Measurements from ENCODE around the gene ACTL8.

Gene ACTL8

GRCh38 chr1:17789926-17790325 lies 34.8 kb downstream of the ACTL8 start:
- no peaks in the 10 kb centered on the region for H3K4me1 ChIP-seq (ENCODE audit: low read length)
- H3K79me2 ChIP-seq (ENCODE audit: low read length): no peaks in the 10 kb centered on the region
- no peaks in the 10 kb centered on the region for H3K36me3 ChIP-seq (replicated peaks; ENCODE audit: low read depth, low read length)
- no peaks in the 10 kb centered on the region for H4K20me1 ChIP-seq (ENCODE audit: insufficient read depth, low read length)
- H3K4me2 ChIP-seq (ENCODE audit: low read length): no peak overlapping the region
- no peak overlapping the region for H3K27ac ChIP-seq (ENCODE audit: low read length)
- no peak overlapping the region for H3K9ac ChIP-seq (ENCODE audit: low read length)
- H2AFZ ChIP-seq (ENCODE audit: low read depth, low read length): no peak overlapping the region
- 0 out of 2 replicates have a peak, but pooled peaks cover 2% of the 10 kb centered on the region for H3K27me3 ChIP-seq (ENCODE audit: low read depth, low read length)
- TF ChIP-seq CTCF (IDR thresholded peaks at IDR 0.05; ENCODE audit: low read depth, low read length): no peak
- no peak for TF ChIP-seq EZH2phosphoT487 (IDR thresholded peaks at IDR 0.05; ENCODE audit: low read depth)
- H3K4me3 ChIP-seq (ENCODE audit: low read length): no peak overlapping the region
- no peaks in the 10 kb centered on the region for H3K9me3 ChIP-seq (ENCODE audit: insufficient read depth, low read length)

- no peak overlapping the region for H3K4me2 ChIP-seq (ENCODE audit: low read length)
- H3K4me1 ChIP-seq (ENCODE audit: low read length): no peaks in the 10 kb centered on the region
- TF ChIP-seq EZH2phosphoT487 (IDR thresholded peaks at IDR 0.05; ENCODE audit: low read depth) (no peak), CTCF (IDR thresholded peaks at IDR 0.05; ENCODE audit: low read depth, low read length) (no peak)
- no peak overlapping the region for H3K4me3 ChIP-seq (ENCODE audit: low read length)
- H4K20me1 ChIP-seq (ENCODE audit: insufficient read depth, low read length): no peaks in the 10 kb centered on the region
- H3K27ac ChIP-seq (ENCODE audit: low read length): no peak overlapping the region
- H2AFZ ChIP-seq (ENCODE audit: low read depth, low read length): no peak overlapping the region
- no peaks in the 10 kb centered on the region for H3K79me2 ChIP-seq (ENCODE audit: low read length)
- no peaks in the 10 kb centered on the region for H3K27me3 ChIP-seq (ENCODE audit: low read depth, low read length)
- no peak overlapping the region for H3K9ac ChIP-seq (ENCODE audit: low read length)
- no peaks in the 10 kb centered on the region for H3K9me3 ChIP-seq (ENCODE audit: insufficient read depth, low read length)
- H3K36me3 ChIP-seq (replicated peaks; ENCODE audit: low read depth, low read length): no peaks in the 10 kb centered on the region
Measured at GRCh38 chr1:17790383-17791054, 35.4 kb downstream of the ACTL8 start.

GRCh38 chr1:17791055-17791390 lies 35.9 kb downstream of the ACTL8 start:
- Histone ChIP-seq H3K36me3 (replicated peaks; ENCODE audit: low read depth, low read length) (no peaks in the 10 kb centered on the region), H4K20me1 (ENCODE audit: insufficient read depth, low read length) (no peaks in the 10 kb centered on the region), H3K9me3 (ENCODE audit: insufficient read depth, low read length) (no peaks in the 10 kb centered on the region), H3K4me2 (ENCODE audit: low read length) (no peak overlapping the region), H3K4me1 (ENCODE audit: low read length) (no peaks in the 10 kb centered on the region), H3K27me3 (ENCODE audit: low read depth, low read length) (no peaks in the 10 kb centered on the region), H2AFZ (ENCODE audit: low read depth, low read length) (no peak overlapping the region), H3K9ac (ENCODE audit: low read length) (no peak overlapping the region), H3K27ac (ENCODE audit: low read length) (no peak overlapping the region), H3K4me3 (ENCODE audit: low read length) (no peak overlapping the region), H3K79me2 (ENCODE audit: low read length) (no peaks in the 10 kb centered on the region)
- no peak for TF ChIP-seq CTCF (IDR thresholded peaks at IDR 0.05; ENCODE audit: low read depth, low read length)
- no peak for TF ChIP-seq EZH2phosphoT487 (IDR thresholded peaks at IDR 0.05; ENCODE audit: low read depth)

GRCh38 chr1:17791480-17791879 lies 36.3 kb downstream of the ACTL8 start:
- TF ChIP-seq EZH2phosphoT487 (IDR thresholded peaks at IDR 0.05; ENCODE audit: low read depth): no peak
- no peak for TF ChIP-seq CTCF (IDR thresholded peaks at IDR 0.05; ENCODE audit: low read depth, low read length)
- Histone ChIP-seq H3K9ac (ENCODE audit: low read length) (no peak overlapping the region), H3K27ac (ENCODE audit: low read length) (no peak overlapping the region), H3K79me2 (ENCODE audit: low read length) (no peaks in the 10 kb centered on the region), H3K4me3 (ENCODE audit: low read length) (no peak overlapping the region), H3K27me3 (ENCODE audit: low read depth, low read length) (no peaks in the 10 kb centered on the region), H3K4me2 (ENCODE audit: low read length) (no peak overlapping the region), H3K36me3 (replicated peaks; ENCODE audit: low read depth, low read length) (no peaks in the 10 kb centered on the region), H3K4me1 (ENCODE audit: low read length) (no peaks in the 10 kb centered on the region), H2AFZ (ENCODE audit: low read depth, low read length) (no peak overlapping the region), H4K20me1 (ENCODE audit: insufficient read depth, low read length) (no peaks in the 10 kb centered on the region), H3K9me3 (ENCODE audit: insufficient read depth, low read length) (no peaks in the 10 kb centered on the region)
